GM18505 (cell line): ENCODE data around the gene MAP3K20.
A peak's percentile ranks its signal among the peaks of the same experiment; 100 is the strongest.
"Not testable (repeated sequence)": the region's sequence is repeated elsewhere in the genome, so short reads cannot be mapped to it uniquely, and the experiment has no call there.

Source experiments
- ATAC-seq: cut with Tn5 transposase; IDR thresholded peaks from one replicate; pipeline ENCODE4 v1.9.1; 2021; ENCODE audit not compliant: unreplicated experiment
- POLR2A ChIP-seq: IDR thresholded peaks from 4 replicates; pipeline ENCODE4 v1.6.1; 2011; ENCODE audit warnings: borderline replicate concordance; ENCODE audit not compliant: insufficient read depth, insufficient read length; ENCODE audit errors: extremely low read depth

The MAP3K20 gene

DNA sequence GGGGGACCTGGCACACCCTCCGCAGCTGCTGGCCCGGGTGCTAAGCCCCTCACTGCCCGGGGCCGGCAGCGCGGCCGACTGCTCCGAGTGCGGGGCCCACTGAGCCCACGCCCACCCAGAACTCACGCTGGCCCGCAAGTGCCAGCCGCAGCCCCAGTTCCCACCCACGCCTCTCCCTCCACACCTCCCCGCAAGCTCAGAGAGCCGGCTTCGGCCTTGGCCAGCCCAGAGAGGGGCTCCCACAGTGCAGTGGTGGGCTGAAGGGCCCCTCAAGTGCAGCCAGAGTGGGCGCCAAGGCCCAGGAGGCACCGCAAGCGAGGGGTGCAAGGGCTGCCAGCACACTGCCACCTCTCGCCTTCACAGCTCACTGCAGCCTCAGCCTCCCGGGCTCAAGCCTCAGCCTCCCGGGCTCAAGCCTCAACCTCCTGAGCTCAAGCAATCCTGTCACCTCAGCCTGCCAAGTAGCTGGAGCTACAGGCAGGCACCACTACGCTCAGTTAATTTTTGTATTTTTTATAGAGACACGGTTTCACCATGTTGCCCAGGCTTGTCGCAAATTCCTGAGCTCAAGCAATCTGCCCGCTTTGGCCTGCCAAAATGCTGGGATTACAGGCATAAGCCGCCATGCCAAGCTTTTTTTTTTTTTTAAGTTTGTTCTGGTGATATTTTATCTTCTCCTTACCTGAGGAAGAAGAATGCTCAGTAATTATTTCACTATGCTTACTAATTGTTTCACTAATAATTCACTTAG lies 207.3 kb downstream of the MAP3K20 start:
- TF ChIP-seq POLR2A = no peak
- no peak for ATAC-seq

DNA sequence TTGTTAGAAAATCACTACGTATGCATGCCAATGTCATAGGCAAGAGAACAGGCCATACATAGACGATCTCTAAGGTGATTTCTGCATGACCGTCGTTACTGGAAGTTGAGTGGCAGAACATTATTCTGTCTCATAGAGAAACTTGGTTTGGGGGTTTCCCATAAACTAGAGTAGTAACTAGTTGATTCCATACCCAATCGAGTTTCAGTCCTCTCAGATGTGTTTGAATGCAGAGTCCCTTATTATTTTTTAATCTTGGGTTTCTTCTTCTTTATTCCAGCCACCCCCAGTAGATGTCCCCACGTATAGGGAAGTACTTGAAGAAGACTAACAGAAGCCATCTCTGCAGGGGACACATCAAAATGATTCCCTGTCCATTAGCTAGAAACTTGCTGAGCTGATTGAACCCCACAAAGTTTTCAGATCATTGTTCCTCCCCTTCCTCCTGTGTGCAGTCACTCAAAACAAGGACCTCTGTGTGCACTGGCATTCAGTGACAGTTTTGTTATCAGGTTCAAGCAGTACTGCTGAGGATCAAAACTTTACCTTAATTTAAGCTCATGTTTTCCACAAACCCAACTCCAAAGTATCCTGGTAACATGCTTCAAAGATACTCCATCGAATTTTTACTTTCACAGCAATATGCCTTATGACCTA lies 210.6 kb downstream of the MAP3K20 start:
- peak; percentile 74 for ATAC-seq
- no peak for TF ChIP-seq POLR2A

DNA sequence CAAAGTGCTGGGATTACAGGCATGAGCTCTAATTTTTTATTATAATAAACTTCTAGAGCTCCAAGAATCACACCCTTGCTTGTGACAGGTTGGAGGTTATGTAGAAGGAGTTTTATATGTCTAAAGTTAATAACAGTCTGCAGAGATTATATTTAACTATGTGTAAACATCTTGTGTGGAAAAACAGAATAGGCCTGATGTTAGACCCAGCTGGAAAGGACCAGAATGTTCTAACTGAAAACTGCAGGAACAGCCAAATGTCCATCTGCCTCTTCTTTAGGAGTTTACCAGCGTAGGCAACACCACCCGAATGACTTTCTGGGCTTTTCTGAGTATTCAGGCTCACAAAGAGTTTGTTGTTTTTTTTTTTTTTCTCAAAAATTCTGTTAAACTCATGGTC lies 211.9 kb downstream of the MAP3K20 start:
- no peak for TF ChIP-seq POLR2A
- ATAC-seq = no peak

DNA sequence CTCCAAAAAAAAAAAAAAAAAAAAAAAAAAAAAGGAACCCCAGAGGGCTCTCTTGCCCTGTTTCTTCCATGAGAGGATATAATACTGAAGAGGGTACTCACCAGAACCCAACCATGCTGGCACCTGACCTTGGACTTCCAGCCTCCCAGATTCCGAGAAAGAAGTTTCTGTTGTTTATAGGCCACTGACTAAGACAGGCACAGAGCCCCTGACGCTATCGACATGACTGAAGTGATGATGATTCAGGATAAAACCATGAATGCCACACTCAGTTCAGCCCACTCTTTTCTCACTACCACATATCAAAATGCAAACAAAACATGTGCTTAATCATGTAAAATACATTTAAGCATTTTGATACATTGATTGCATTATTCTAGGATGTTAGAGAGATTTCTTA lies 212.9 kb downstream of the MAP3K20 start:
- ATAC-seq = no peak

DNA sequence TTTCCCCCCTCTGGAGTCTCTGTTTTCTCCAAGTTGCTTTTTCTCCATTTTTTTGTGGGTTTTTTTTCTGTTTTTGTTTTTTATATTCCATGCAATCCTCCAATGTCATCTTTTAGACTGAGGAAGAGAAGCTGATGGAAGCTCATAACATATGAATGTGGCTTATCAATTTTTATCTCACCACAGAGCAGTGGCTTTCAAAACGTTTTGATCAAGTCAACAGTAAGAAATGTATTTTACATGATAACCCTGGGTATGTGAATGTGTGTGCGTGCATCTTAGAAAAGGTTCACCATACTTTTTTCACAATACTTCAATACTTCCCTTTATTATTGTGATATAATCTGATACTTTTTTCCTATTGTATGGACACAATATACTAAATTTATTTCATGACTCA lies 214.4 kb downstream of the MAP3K20 start:
- ATAC-seq = no peak

More for the DNA sequence above, 212.9 kb downstream of the MAP3K20 start:
- TF ChIP-seq POLR2A = no peak

DNA sequence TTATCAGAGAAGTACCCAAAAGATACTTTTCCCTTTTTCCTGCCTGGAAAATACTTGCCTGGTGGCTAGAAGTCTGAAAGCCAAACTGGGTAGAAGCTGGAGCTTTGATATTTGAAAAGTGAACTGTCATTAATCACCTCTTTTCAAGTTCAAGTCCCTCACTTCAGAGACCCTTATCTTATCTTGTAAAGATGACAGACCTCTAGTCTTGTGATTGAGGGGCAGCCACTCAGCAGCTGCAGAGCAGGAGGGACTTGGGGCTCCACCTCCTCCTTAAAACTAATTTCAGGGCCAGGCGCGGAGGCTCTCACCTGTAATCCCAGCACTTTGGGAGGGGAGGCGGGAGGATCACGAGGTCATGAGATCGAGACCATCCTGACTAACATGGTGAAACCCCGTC lies 214.9 kb downstream of the MAP3K20 start:
- TF ChIP-seq POLR2A = no peak
- no peak for ATAC-seq

More for the DNA sequence above, 214.4 kb downstream of the MAP3K20 start:
- TF ChIP-seq POLR2A = no peak

DNA sequence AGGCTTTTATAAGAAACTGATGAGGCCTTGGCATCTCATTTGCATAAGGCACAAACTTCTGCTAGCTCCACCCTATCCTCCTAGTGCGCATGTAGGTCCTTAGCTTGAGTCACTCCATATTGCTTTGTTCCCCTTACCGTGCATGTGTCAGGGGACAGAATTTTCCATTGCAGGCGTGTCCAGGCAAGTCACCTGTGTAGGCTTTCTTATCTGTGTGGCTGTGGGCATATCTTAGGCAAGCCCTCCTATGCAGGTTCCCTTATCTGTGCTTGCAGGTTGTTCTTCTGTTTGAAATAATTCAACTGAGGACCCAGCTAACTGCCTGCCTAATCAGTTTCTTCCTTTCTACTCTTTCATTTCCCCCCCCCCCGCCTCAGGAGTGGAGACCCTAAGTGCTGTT lies 215.8 kb downstream of the MAP3K20 start:
- no peak for ATAC-seq

GRCh38 chr2:173296235-173296634 lies 220.6 kb downstream of the MAP3K20 start:
- no peak for TF ChIP-seq POLR2A
- ATAC-seq = no peak

More for the DNA sequence above, 215.8 kb downstream of the MAP3K20 start:
- TF ChIP-seq POLR2A = no peak

DNA sequence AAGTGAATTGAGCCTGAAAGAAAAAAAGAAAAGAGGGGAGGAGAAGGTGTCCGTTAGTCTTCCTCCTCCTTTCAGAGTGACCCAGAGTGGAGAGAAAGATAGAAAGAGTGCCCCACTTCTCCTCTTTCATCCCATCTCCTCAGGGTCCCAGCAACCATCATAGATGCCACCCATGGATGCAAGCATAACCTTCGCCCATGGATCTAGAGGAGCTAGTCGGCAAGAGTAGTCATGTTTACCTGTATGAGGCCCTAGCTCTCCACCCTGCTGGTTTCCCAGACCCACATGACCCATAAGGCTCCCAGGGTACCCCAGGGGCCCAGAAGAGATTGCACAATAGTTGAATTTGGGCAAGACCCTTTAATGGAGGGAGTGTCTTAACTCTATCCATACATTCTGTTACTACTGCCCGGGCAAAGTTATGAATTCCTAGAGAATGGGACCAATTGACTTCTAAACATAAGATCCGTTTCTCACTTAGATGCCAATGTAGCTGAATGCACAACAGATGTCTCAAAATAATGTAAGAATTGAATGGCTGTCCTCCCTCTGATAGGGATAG lies 223.0 kb downstream of the MAP3K20 start:
- no peak for TF ChIP-seq POLR2A
- no peak for ATAC-seq

- ATAC-seq = no peak
- no peak for TF ChIP-seq POLR2A
These were observed 224.1 kb downstream of the MAP3K20 start for GRCh38 chr2:173299764-173300163.

- no peak for TF ChIP-seq POLR2A
- ATAC-seq = no peak
These were observed 224.8 kb downstream of the MAP3K20 start for GRCh38 chr2:173300458-173300857.

GRCh38 chr2:173301549-173301948 lies 225.9 kb downstream of the MAP3K20 start:
- ATAC-seq = not testable (repeated sequence)

GRCh38 chr2:173305303-173305702 lies 229.7 kb downstream of the MAP3K20 start:
- no peak for TF ChIP-seq POLR2A
- ATAC-seq = no peak

DNA sequence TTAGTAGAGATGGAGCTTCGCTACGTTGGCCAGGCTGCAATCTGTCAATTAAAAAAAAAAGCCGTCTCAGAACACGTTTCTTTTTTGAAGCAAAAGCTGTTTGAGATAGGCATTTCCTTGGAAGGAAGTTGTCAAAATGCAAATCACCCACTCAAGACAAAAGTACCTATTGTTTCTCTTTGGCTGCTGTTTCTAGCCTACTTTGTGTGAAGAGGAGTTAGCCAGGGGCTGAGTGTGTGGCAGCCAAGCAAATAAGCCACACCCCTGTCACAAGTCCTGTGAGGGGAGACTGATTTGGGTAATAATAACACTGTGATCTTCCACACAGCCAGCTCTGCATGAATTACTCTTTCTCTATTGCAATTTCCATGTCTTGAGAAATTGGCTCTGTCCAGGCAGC lies 231.6 kb downstream of the MAP3K20 start:
- ATAC-seq = peak; percentile 65

GRCh38 chr2:173309370-173309769 lies 233.7 kb downstream of the MAP3K20 start:
- ATAC-seq = not testable (repeated sequence)

More for the DNA sequence above, 231.6 kb downstream of the MAP3K20 start:
- no peak for TF ChIP-seq POLR2A
